Right atrium auricular region (tissue), 2 donors: Measurements from ENCODE around the gene LRRN3. TPM values are rescaled to one million over a fixed set of nuclear protein-coding genes. Genes with fewer than 3 reads are reported as not detected.

Experiments
- DNase-seq: peaks from one replicate; pipeline ENCODE4 v3.0.0-alpha.2; 2019; ENCODE audit warnings: low spot score
- H3K27ac ChIP-seq, 2 donors: fragments of 200-600 bp; sonication (generic); 1 replicate in 1 of 2; 2 replicates in 1 of 2; pipeline ENCODE4 v1.5.1; 2016 to 2019
- H3K27me3 ChIP-seq, 2 donors: fragments of 200-600 bp; sonication (generic); one replicate each; pipeline versions ENCODE4 v1.5.1 to v1.6.0; 2017 to 2019
- H3K36me3 ChIP-seq: fragments of 200-600 bp; sonication (generic); one replicate; pipeline ENCODE4 v1.5.1; 2016
- H3K4me1 ChIP-seq, 2 donors: fragments of 200-600 bp; sonication (generic); one replicate each; pipeline versions ENCODE4 v1.5.1 to v1.6.0; 2017 to 2019
- H3K4me3 ChIP-seq, 2 donors: fragments of 200-600 bp; sonication (generic); 1 replicate in 1 of 2; 2 replicates in 1 of 2; pipeline ENCODE4 v1.5.1; 2017 to 2019; ENCODE audit warnings: mild to moderate bottlenecking in 1 of 2, moderate library complexity in 1 of 2
- H3K9me3 ChIP-seq, 2 donors: fragments of 200-600 bp; sonication (generic); one replicate each; pipeline ENCODE4 v1.5.1; 2019
- total RNA-seq, 2 donors: library from RNA; depleted of rRNA; stranded (reverse); fragments of >200 nt; gene quantifications; one replicate each; pipeline ENCODE4 v1.1.0, GENCODE V29; 2016
- TF ChIP-seq, protein P1 (sequence below), 2 donors: fragments of 200-600 bp; sonication (generic); IDR thresholded peaks; one replicate each; pipeline ENCODE4 v1.5.1; 2019; ENCODE audit warnings: antibody characterized with exemption in 2 of 2

Gene LRRN3
- total RNA-seq, 2 donors from 2014 or later: 6.6 to 66.7 TPM

DNA sequence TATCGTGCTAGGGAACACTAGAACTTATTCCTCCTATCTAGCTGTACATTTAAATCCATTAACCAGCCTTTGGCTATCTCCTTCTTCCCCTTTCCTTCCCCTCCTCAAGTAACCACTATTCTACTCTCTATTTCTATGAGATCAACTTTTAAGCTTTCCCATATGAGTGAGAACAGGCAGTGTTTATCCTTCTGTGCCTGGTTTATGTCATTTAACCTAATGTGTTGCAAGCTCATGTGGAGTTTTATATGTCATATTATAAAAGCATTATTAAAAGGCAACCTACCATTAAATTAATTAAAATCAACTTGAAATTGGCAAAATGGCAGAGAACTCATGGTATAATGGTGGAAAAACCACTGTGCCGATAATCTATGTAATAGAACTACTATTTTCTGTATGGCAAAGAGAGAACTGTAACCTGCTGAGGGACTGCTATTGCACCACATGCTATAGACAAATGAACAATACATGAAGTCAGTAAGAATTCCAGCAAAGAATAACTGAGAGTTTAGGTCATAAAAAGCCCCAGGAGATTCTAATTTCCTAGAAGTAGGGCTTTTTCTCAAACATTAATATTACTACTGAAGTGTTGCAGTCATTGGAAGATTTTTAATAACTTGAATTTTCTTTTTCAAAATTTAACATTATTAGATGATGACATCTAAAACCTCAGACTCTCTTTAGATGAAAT, 81.8 kb downstream of the LRRN3 start:
- DNase-seq: no peak
- H3K27ac ChIP-seq: no peak overlapping the region
- H3K36me3 ChIP-seq: no peaks in the 10 kb centered on the region
- H3K4me1 ChIP-seq: no peaks in the 10 kb centered on the region
- TF ChIP-seq, protein P1, sequence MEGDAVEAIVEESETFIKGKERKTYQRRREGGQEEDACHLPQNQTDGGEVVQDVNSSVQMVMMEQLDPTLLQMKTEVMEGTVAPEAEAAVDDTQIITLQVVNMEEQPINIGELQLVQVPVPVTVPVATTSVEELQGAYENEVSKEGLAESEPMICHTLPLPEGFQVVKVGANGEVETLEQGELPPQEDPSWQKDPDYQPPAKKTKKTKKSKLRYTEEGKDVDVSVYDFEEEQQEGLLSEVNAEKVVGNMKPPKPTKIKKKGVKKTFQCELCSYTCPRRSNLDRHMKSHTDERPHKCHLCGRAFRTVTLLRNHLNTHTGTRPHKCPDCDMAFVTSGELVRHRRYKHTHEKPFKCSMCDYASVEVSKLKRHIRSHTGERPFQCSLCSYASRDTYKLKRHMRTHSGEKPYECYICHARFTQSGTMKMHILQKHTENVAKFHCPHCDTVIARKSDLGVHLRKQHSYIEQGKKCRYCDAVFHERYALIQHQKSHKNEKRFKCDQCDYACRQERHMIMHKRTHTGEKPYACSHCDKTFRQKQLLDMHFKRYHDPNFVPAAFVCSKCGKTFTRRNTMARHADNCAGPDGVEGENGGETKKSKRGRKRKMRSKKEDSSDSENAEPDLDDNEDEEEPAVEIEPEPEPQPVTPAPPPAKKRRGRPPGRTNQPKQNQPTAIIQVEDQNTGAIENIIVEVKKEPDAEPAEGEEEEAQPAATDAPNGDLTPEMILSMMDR (IDR thresholded peaks at IDR 0.05): no peak
- no peaks in the 10 kb centered on the region for H3K9me3 ChIP-seq
- no peak overlapping the region for H3K4me3 ChIP-seq
- no peaks in the 10 kb centered on the region for H3K27me3 ChIP-seq

DNA sequence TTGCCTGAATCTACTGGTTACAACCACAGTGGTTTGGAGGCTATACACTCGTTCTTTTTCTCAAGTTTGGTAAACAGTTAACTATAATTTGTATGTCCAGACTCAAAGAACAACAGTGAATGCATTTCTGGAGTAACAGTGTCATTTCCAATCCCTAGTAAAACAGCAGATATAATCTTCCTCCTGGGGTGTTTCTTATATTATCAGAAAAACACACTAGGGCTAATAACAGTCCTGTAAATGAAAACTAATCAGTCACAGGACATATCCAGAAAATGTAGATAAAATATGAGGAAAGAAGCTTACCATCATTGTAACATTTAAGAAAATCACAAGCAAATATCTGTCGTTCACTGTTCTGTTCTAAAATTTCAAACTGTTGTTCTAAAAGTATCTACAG, 82.6 kb downstream of the LRRN3 start:
- Histone ChIP-seq H3K36me3 (no peaks in the 10 kb centered on the region), H3K4me3 (no peak overlapping the region), H3K4me1 (no peaks in the 10 kb centered on the region), H3K27me3 (no peaks in the 10 kb centered on the region), H3K27ac (no peak overlapping the region), H3K9me3 (no peaks in the 10 kb centered on the region)
- TF ChIP-seq, protein P1 (IDR thresholded peaks at IDR 0.05): no peak
- no peak for DNase-seq

DNA sequence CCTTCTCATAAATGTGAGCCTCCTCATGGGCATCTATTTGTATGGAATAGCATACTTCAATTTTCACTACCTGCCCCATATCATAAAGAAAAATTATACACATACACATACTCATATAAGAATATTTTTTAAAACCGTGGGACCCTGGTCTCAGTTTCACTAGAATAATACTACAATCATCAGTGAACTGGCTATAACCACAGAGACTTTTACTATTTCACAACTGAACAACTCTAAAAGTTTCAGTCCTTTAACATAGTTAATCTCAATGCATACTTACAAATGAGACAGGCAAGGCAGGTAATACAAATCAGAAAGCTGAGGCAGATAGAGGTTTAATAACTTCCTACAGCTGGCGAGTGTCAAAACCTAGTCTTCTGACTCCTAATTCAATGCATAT, 83.1 kb downstream of the LRRN3 start:
- TF ChIP-seq, protein P1 (IDR thresholded peaks at IDR 0.05): no peak
- Histone ChIP-seq H3K36me3 (no peaks in the 10 kb centered on the region), H3K27me3 (no peaks in the 10 kb centered on the region)

DNA sequence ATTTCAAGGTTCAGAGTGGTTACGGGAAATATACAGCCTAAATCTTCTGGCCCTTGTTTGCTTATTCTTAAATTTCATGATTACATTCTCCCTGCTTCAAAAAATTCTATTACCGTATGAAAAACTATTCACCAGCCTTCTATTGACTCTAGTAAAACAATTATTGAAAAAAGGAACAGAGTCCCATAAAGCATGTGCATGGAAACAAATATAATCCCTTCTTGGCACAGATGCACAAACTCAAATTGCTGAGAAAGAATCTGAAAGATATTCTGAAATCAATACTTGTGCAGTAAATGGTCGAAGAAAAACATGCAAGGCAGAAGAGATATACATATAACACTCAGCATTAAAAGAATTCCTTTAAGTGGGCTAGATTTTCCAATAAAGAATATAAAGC, 83.6 kb downstream of the LRRN3 start:
- Histone ChIP-seq H3K4me1 (no peaks in the 10 kb centered on the region), H3K9me3 (no peaks in the 10 kb centered on the region), H3K4me3 (no peak overlapping the region), H3K36me3 (no peaks in the 10 kb centered on the region), H3K27me3 (no peaks in the 10 kb centered on the region), H3K27ac (no peak overlapping the region)
- TF ChIP-seq, protein P1 (IDR thresholded peaks at IDR 0.05): no peak
- DNase-seq: no peak

More for the DNA sequence above, 83.1 kb downstream of the LRRN3 start:
- Histone ChIP-seq H3K9me3 (no peaks in the 10 kb centered on the region), H3K4me1 (no peaks in the 10 kb centered on the region), H3K4me3 (no peak overlapping the region), H3K27ac (no peak overlapping the region)
- no peak for DNase-seq
